HepG2 (cell line): ENCODE data around the gene KIFC1. TPM values are rescaled to one million over a fixed set of nuclear protein-coding genes. Genes with fewer than 3 reads are reported as not detected.
A peak's percentile ranks its signal among the peaks of the same experiment; 100 is the strongest.

Experiments
- ARID4A ChIP-seq: sonication (generic); formaldehyde crosslinking; IDR thresholded peaks from 2 replicates; pipeline ENCODE4 v1.5.0; 2020; ENCODE audit warnings: mild to moderate bottlenecking, missing genetic modification reagents, borderline replicate concordance
- ATF3 ChIP-seq: sonication (generic); formaldehyde crosslinking; IDR thresholded peaks from 2 replicates; pipeline ENCODE4 v1.4.0; 2020; ENCODE audit warnings: missing genetic modification reagents
- E2F1 ChIP-seq: sonication (generic); formaldehyde crosslinking; IDR thresholded peaks from 2 replicates; pipeline ENCODE4 v1.5.0; 2020; ENCODE audit warnings: missing genetic modification reagents
- GLI4 ChIP-seq: sonication (generic); formaldehyde crosslinking; IDR thresholded peaks from 2 replicates; pipeline ENCODE4 v1.5.1; 2020; ENCODE audit warnings: missing genetic modification reagents, mild to moderate bottlenecking, moderate library complexity, borderline replicate concordance
- MZF1 ChIP-seq: sonication (generic); formaldehyde crosslinking; IDR thresholded peaks from 2 replicates; pipeline ENCODE4 v1.8.1; 2023; ENCODE audit warnings: mild to moderate bottlenecking, missing genetic modification reagents, borderline replicate concordance
- RXRB ChIP-seq: IDR thresholded peaks from 2 replicates; pipeline ENCODE4 v1.6.1; 2016; ENCODE audit warnings: borderline replicate concordance, missing genetic modification reagents, missing compliant biosample characterization
- ZNF205 ChIP-seq: IDR thresholded peaks from 2 replicates; pipeline ENCODE4 v1.6.1; 2018; ENCODE audit warnings: missing biosample characterization, missing genetic modification reagents
- ZNF296 ChIP-seq: sonication (generic); formaldehyde crosslinking; conservative IDR thresholded peaks from 2 replicates; pipeline ENCODE4 v1.5.0; 2020; ENCODE audit warnings: mild to moderate bottlenecking, missing genetic modification reagents
- ZNF318 ChIP-seq: sonication (generic); formaldehyde crosslinking; IDR thresholded peaks from 2 replicates; pipeline ENCODE4 v1.4.0; 2020; ENCODE audit warnings: mild to moderate bottlenecking, missing genetic modification reagents
- ZNF747 ChIP-seq: sonication (generic); formaldehyde crosslinking; IDR thresholded peaks from 2 replicates; pipeline ENCODE4 v1.8.1; 2023; ENCODE audit warnings: missing genetic modification reagents, mild to moderate bottlenecking, borderline replicate concordance
- ZSCAN9 ChIP-seq: IDR thresholded peaks from 2 replicates; pipeline ENCODE4 v1.6.1; 2016; ENCODE audit warnings: borderline replicate concordance
- polyA plus RNA-seq, 8 experiments: library from polyadenylated mRNA; depleted of rRNA in 3 of 8; stranded (reverse) in 7 of 8; unstranded in 1 of 8; fragments of >200 nt; fragmentation: Illumina TruSeq in 4 of 8; extraction: Trizol in 4 of 8; gene quantifications; 2 replicates each; pipeline versions ENCODE4 v1.2.1 to v1.2.3, GENCODE V29; 2011 to 2016; ENCODE audit warnings: low read depth in 4 of 8, missing spikeins in 1 of 8, mixed read lengths in 1 of 8; ENCODE audit not compliant: insufficient read depth in 1 of 8
- total RNA-seq, 5 experiments: library from RNA; depleted of rRNA; stranded (reverse); fragments of >200 nt; fragmentation: Illumina TruSeq; extraction: Trizol; gene quantifications; 2 replicates each; pipeline ENCODE4 v1.2.3, GENCODE V29; 2016; ENCODE audit warnings: low read depth in 1 of 5
- TF ChIP-seq, protein P1 (sequence below): IDR thresholded peaks from 2 replicates; pipeline ENCODE4 v1.6.1; 2016; ENCODE audit warnings: mild to moderate bottlenecking, missing biosample characterization, missing genetic modification reagents

Gene KIFC1
- total and polyA plus RNA-seq, 2 of the 13 experiments (the other 11 are each of a cell fraction or from before 2014, with no cell fraction given) = 25.0 to 45.5 TPM

GRCh38 chr6:33410050-33410710 lies 18.6 kb downstream of the KIFC1 start (continued):
- TF ChIP-seq ARID4A (CRISPR knock-in tag) = peak; percentile 86; the same call in 1 of the 2 replicates
- peak; percentile 98 for TF ChIP-seq E2F1 (CRISPR knock-in tag)
- TF ChIP-seq, protein P1, sequence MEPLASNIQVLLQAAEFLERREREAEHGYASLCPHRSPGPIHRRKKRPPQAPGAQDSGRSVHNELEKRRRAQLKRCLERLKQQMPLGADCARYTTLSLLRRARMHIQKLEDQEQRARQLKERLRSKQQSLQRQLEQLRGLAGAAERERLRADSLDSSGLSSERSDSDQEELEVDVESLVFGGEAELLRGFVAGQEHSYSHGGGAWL (CRISPR knock-in tag) = peak; percentile 96
- TF ChIP-seq ZNF205 (CRISPR knock-in tag) = peak; percentile 75; the same call in 1 of the 2 replicates
- no peak for TF ChIP-seq MZF1
- no peak for TF ChIP-seq ZNF296 (CRISPR knock-in tag)
- TF ChIP-seq ZNF747 (CRISPR knock-in tag) = peak; percentile 91; the same call in 1 of the 2 replicates
- no peak for TF ChIP-seq GLI4 (CRISPR knock-in tag)
- TF ChIP-seq ZNF318 (CRISPR knock-in tag) = no peak
- TF ChIP-seq ZSCAN9 (CRISPR knock-in tag) = peak; percentile 84; the same call in 1 of the 2 replicates
- TF ChIP-seq RXRB (CRISPR knock-in tag) = peak; percentile 71
- TF ChIP-seq ATF3 (CRISPR knock-in tag) = peak; percentile 71; the same call in 1 of the 2 replicates
